ENCODE measurements around the gene ENPP7. TPM values are rescaled to one million over a fixed set of nuclear protein-coding genes. Genes with fewer than 3 reads are reported as not detected.

ENPP7 gene
- total RNA-seq, 1 experiment from 2014 or later: not detected

GRCh38 chr17:79695797-79696609 lies 34.7 kb upstream of the ENPP7 start:
- Histone ChIP-seq H3K27ac (no peak overlapping the region), H3K36me3 (no peaks in the 10 kb centered on the region), H3K9me3 (replicated peaks) (no peaks in the 10 kb centered on the region), H3K4me3 (no peak overlapping the region), H3K4me1 (peaks cover 13% of the 10 kb centered on the region), H3K27me3 (peaks cover 31% of the 10 kb centered on the region)
- peak; percentile 59 to 67 for DNase-seq

- peaks cover 27% of the 10 kb centered on the region for H3K27me3 ChIP-seq
- H3K27ac ChIP-seq: no peak overlapping the region
- DNase-seq: no peak
- no peaks in the 10 kb centered on the region for H3K36me3 ChIP-seq
- no peaks in the 10 kb centered on the region for H3K9me3 ChIP-seq (replicated peaks)
- peaks cover 13% of the 10 kb centered on the region for H3K4me1 ChIP-seq
- no peak overlapping the region for H3K4me3 ChIP-seq
Observed at GRCh38 chr17:79696610-79696982, 34.1 kb upstream of the ENPP7 start.

GRCh38 chr17:79698146-79698846 lies 32.4 kb upstream of the ENPP7 start:
- DNase-seq: no peak
- no peak overlapping the region for H3K4me3 ChIP-seq
- H3K4me1 ChIP-seq: peaks cover 13% of the 10 kb centered on the region
- H3K36me3 ChIP-seq: no peaks in the 10 kb centered on the region
- peaks cover 32% of the 10 kb centered on the region for H3K27me3 ChIP-seq
- no peaks in the 10 kb centered on the region for H3K9me3 ChIP-seq (replicated peaks)
- no peak overlapping the region for H3K27ac ChIP-seq

- H3K27me3 ChIP-seq: peaks cover 38% of the 10 kb centered on the region
- no peaks in the 10 kb centered on the region for H3K36me3 ChIP-seq
- H3K27ac ChIP-seq: no peak overlapping the region
- no peak overlapping the region for H3K4me3 ChIP-seq
- DNase-seq: no peak
- H3K9me3 ChIP-seq (replicated peaks): no peaks in the 10 kb centered on the region
- H3K4me1 ChIP-seq: peaks cover 13% of the 10 kb centered on the region
Observed at GRCh38 chr17:79699386-79700036, 31.2 kb upstream of the ENPP7 start.

GRCh38 chr17:79700592-79700991 lies 30.2 kb upstream of the ENPP7 start:
- Histone ChIP-seq H3K27ac (no peak overlapping the region), H3K36me3 (no peaks in the 10 kb centered on the region), H3K4me3 (no peak overlapping the region), H3K27me3 (peaks cover 40% of the 10 kb centered on the region), H3K4me1 (peaks cover 5% of the 10 kb centered on the region; the same call in 1 of the 2 replicates), H3K9me3 (replicated peaks) (no peaks in the 10 kb centered on the region)
- DNase-seq: no peak

GRCh38 chr17:79702034-79702433 lies 28.7 kb upstream of the ENPP7 start:
- Histone ChIP-seq H3K4me3 (no peak overlapping the region), H3K27me3 (peaks cover 37% of the 10 kb centered on the region), H3K36me3 (no peaks in the 10 kb centered on the region), H3K9me3 (replicated peaks) (no peaks in the 10 kb centered on the region), H3K27ac (no peak overlapping the region), H3K4me1 (no peaks in the 10 kb centered on the region)
- peak; percentile 39 to 42 for DNase-seq

GRCh38 chr17:79702550-79703236 lies 28.1 kb upstream of the ENPP7 start:
- H3K27ac ChIP-seq: no peak overlapping the region
- no peaks in the 10 kb centered on the region for H3K4me1 ChIP-seq
- no peaks in the 10 kb centered on the region for H3K9me3 ChIP-seq (replicated peaks)
- H3K4me3 ChIP-seq: no peak overlapping the region
- DNase-seq: no peak
- H3K27me3 ChIP-seq: peaks cover 31% of the 10 kb centered on the region
- H3K36me3 ChIP-seq: no peaks in the 10 kb centered on the region

GRCh38 chr17:79704691-79705090 lies 26.1 kb upstream of the ENPP7 start:
- Histone ChIP-seq H3K9me3 (replicated peaks) (no peaks in the 10 kb centered on the region), H3K27me3 (peaks cover 19% of the 10 kb centered on the region), H3K36me3 (no peaks in the 10 kb centered on the region), H3K4me3 (no peak overlapping the region), H3K27ac (no peak overlapping the region), H3K4me1 (no peaks in the 10 kb centered on the region)
- DNase-seq: no peak

GRCh38 chr17:79705674-79706073 lies 25.1 kb upstream of the ENPP7 start:
- Histone ChIP-seq H3K27me3 (peaks cover 19% of the 10 kb centered on the region), H3K4me1 (no peaks in the 10 kb centered on the region)
- no peak for DNase-seq

GRCh38 chr17:79706931-79707850 lies 23.6 kb upstream of the ENPP7 start:
- Histone ChIP-seq H3K27me3 (peaks cover 17% of the 10 kb centered on the region), H3K27ac (no peak overlapping the region), H3K36me3 (no peaks in the 10 kb centered on the region), H3K9me3 (replicated peaks) (no peaks in the 10 kb centered on the region), H3K4me1 (no peaks in the 10 kb centered on the region), H3K4me3 (no peak overlapping the region)
- peak in 1 of 2 experiments; percentile 34 for DNase-seq

More at GRCh38 chr17:79705674-79706073, 25.1 kb upstream of the ENPP7 start:
- Histone ChIP-seq H3K27ac (no peak overlapping the region), H3K4me3 (no peak overlapping the region), H3K9me3 (replicated peaks) (no peaks in the 10 kb centered on the region), H3K36me3 (no peaks in the 10 kb centered on the region)

GRCh38 chr17:79707931-79708891 lies 22.5 kb upstream of the ENPP7 start:
- H3K9me3 ChIP-seq (replicated peaks): no peaks in the 10 kb centered on the region
- no peak overlapping the region for H3K4me3 ChIP-seq
- H3K36me3 ChIP-seq: no peaks in the 10 kb centered on the region
- no peak overlapping the region for H3K27ac ChIP-seq
- peak; percentile 48 to 78 for DNase-seq
- H3K4me1 ChIP-seq: no peaks in the 10 kb centered on the region
- H3K27me3 ChIP-seq: peaks cover 15% of the 10 kb centered on the region

GRCh38 chr17:79711715-79712305 lies 18.9 kb upstream of the ENPP7 start:
- H3K27me3 ChIP-seq: peaks cover 13% of the 10 kb centered on the region; the same call in 1 of the 2 replicates
- no peak overlapping the region for H3K4me3 ChIP-seq
- no peaks in the 10 kb centered on the region for H3K9me3 ChIP-seq (replicated peaks)
- H3K27ac ChIP-seq: no peak overlapping the region
- DNase-seq: no peak
- H3K36me3 ChIP-seq: no peaks in the 10 kb centered on the region
- no peaks in the 10 kb centered on the region for H3K4me1 ChIP-seq

- Histone ChIP-seq H3K4me1 (no peaks in the 10 kb centered on the region), H3K27me3 (peaks cover 21% of the 10 kb centered on the region), H3K4me3 (no peak overlapping the region), H3K27ac (no peak overlapping the region), H3K9me3 (replicated peaks) (no peaks in the 10 kb centered on the region), H3K36me3 (no peaks in the 10 kb centered on the region)
- no peak for DNase-seq
Observed at GRCh38 chr17:79713391-79713790, 17.4 kb upstream of the ENPP7 start.
